Liver (tissue), 9 donors: Measurements from ENCODE around the gene ZMYND12. TPM values are rescaled to one million over a fixed set of nuclear protein-coding genes. Genes with fewer than 3 reads are reported as not detected.

ENCODE experiments used
- DNase-seq: peaks from one replicate; pipeline ENCODE4 v3.0.0-alpha.2; 2017; ENCODE audit warnings: low spot score
- H3K27ac ChIP-seq, 2 donors: one replicate each; pipeline ENCODE4 v1.7.0; 2013; ENCODE audit warnings: inconsistent platforms in 2 of 2, low read length in 2 of 2, control low read depth in 1 of 2, low read depth in 1 of 2, mild to moderate bottlenecking in 1 of 2
- H3K27me3 ChIP-seq, 4 donors: one replicate each; pipeline versions ENCODE4 v1.6.1 to v1.7.0; 2013; ENCODE audit warnings: low read length in 3 of 4, inconsistent platforms in 1 of 4, mild to moderate bottlenecking in 1 of 4, moderate library complexity in 1 of 4; ENCODE audit not compliant: control insufficient read depth in 4 of 4, insufficient read depth in 4 of 4
- H3K36me3 ChIP-seq, 4 donors: one replicate each; pipeline versions ENCODE4 v1.6.1 to v1.7.0; 2013; ENCODE audit warnings: low read length in 3 of 4, mild to moderate bottlenecking in 3 of 4, low read depth in 1 of 4, moderate library complexity in 1 of 4; ENCODE audit not compliant: control insufficient read depth in 4 of 4, insufficient read depth in 3 of 4
- H3K4me1 ChIP-seq, 4 donors: one replicate each; pipeline versions ENCODE4 v1.6.1 to v1.7.0; 2013; ENCODE audit warnings: low read length in 3 of 4, mild to moderate bottlenecking in 3 of 4, moderate library complexity in 1 of 4; ENCODE audit not compliant: control insufficient read depth in 4 of 4, insufficient read depth in 4 of 4
- H3K4me3 ChIP-seq, 3 donors: one replicate each; pipeline versions ENCODE4 v1.6.1 to v1.7.0; 2013; ENCODE audit warnings: low read length in 3 of 3, control low read depth in 1 of 3, low read depth in 1 of 3, mild to moderate bottlenecking in 1 of 3
- H3K9ac ChIP-seq, 2 donors: one replicate each; pipeline ENCODE4 v1.7.0; 2013; ENCODE audit warnings: low read length in 2 of 2, mild to moderate bottlenecking in 2 of 2, moderate library complexity in 2 of 2, control low read depth in 1 of 2, low read depth in 1 of 2
- H3K9me3 ChIP-seq, 4 donors: one replicate each; pipeline versions ENCODE4 v1.6.1 to v1.7.0; 2013; ENCODE audit warnings: low read length in 3 of 4; ENCODE audit not compliant: control insufficient read depth in 4 of 4
- EGR1 ChIP-seq, 2 donors: IDR thresholded peaks; 2 replicates each; pipeline ENCODE4 v1.6.1; 2016 to 2018; ENCODE audit warnings: antibody characterized with exemption in 2 of 2, low read depth in 2 of 2
- FOXA1 ChIP-seq: IDR thresholded peaks from 2 replicates; pipeline ENCODE4 v1.6.1; 2016; ENCODE audit warnings: antibody characterized with exemption
- FOXA2 ChIP-seq: IDR thresholded peaks from 2 replicates; pipeline ENCODE4 v1.6.1; 2016; ENCODE audit warnings: antibody characterized with exemption
- HNF4A ChIP-seq, 2 donors: conservative IDR thresholded peaks; 2 replicates each; pipeline ENCODE4 v1.6.1; 2016; ENCODE audit warnings: antibody characterized with exemption in 2 of 2, mild to moderate bottlenecking in 2 of 2
- HNF4G ChIP-seq: IDR thresholded peaks from 2 replicates; pipeline ENCODE4 v1.6.1; 2016; ENCODE audit warnings: antibody characterized with exemption
- JUND ChIP-seq, 2 donors: IDR thresholded peaks; 2 replicates each; pipeline ENCODE4 v1.6.1; 2016; ENCODE audit warnings: antibody characterized with exemption in 2 of 2
- RAD21 ChIP-seq, 2 donors: IDR thresholded peaks; 2 replicates each; pipeline ENCODE4 v1.6.1; 2016; ENCODE audit warnings: antibody characterized with exemption in 2 of 2, mild to moderate bottlenecking in 2 of 2
- SP1 ChIP-seq: IDR thresholded peaks from 2 replicates; pipeline ENCODE4 v1.6.1; 2018; ENCODE audit warnings: antibody characterized with exemption, mild to moderate bottlenecking
- YY1 ChIP-seq: IDR thresholded peaks from 2 replicates; pipeline ENCODE4 v1.6.1; 2016; ENCODE audit warnings: antibody characterized with exemption, mild to moderate bottlenecking
- WGBS: extraction: QIAGEN DNeasy Blood & Tissue Kit; methylation state at CpG from one replicate; pipeline ENCODE4 v1.1.7; 2013; 5-methylcytosine and 5-hydroxymethylcytosine counted together
- polyA plus RNA-seq, 2 donors: library from polyadenylated mRNA; stranded (reverse) in 1 of 2; unstranded in 1 of 2; fragments of 200-250 nt in 1 of 2; fragments of >200 nt in 1 of 2; fragmentation: Nextera tagmentation in 1 of 2; extraction: Ambion mirVana in 1 of 2; gene quantifications; one replicate each; pipeline versions ENCODE4 v1.2.1 to v1.2.3, GENCODE V29; 2013 to 2015
- total RNA-seq, 2 donors: library from RNA; depleted of rRNA; stranded (reverse); fragments of >200 nt; gene quantifications; one replicate each; pipeline ENCODE4 v1.2.3, GENCODE V29; 2014
- TF ChIP-seq, protein P1 (sequence below): fragments of 150-350 bp; IDR thresholded peaks from 2 replicates; pipeline ENCODE4 v1.5.1; 2017; ENCODE audit warnings: improper control_type of control experiment, low read depth, low read length; ENCODE audit not compliant: missing input control
- TF ChIP-seq, protein P2 (sequence below): IDR thresholded peaks from 2 replicates; pipeline ENCODE4 v1.6.1; 2016; ENCODE audit warnings: antibody characterized with exemption
- TF ChIP-seq, protein P3 (sequence below): IDR thresholded peaks from 2 replicates; pipeline ENCODE4 v1.6.1; 2016; ENCODE audit warnings: antibody characterized with exemption
- TF ChIP-seq, protein P4 (sequence below): IDR thresholded peaks from 2 replicates; pipeline ENCODE4 v1.6.1; 2016; ENCODE audit warnings: antibody characterized with exemption, mild to moderate bottlenecking
- donor health status: healthy.
- donor health status: healthy.
- donor health status: healthy.
- donor health status: healthy.
- donor health status: healthy.

ZMYND12 gene
- total and polyA plus RNA-seq, 4 donors: 1.3 to 3.0 (median 2.0) TPM

DNA sequence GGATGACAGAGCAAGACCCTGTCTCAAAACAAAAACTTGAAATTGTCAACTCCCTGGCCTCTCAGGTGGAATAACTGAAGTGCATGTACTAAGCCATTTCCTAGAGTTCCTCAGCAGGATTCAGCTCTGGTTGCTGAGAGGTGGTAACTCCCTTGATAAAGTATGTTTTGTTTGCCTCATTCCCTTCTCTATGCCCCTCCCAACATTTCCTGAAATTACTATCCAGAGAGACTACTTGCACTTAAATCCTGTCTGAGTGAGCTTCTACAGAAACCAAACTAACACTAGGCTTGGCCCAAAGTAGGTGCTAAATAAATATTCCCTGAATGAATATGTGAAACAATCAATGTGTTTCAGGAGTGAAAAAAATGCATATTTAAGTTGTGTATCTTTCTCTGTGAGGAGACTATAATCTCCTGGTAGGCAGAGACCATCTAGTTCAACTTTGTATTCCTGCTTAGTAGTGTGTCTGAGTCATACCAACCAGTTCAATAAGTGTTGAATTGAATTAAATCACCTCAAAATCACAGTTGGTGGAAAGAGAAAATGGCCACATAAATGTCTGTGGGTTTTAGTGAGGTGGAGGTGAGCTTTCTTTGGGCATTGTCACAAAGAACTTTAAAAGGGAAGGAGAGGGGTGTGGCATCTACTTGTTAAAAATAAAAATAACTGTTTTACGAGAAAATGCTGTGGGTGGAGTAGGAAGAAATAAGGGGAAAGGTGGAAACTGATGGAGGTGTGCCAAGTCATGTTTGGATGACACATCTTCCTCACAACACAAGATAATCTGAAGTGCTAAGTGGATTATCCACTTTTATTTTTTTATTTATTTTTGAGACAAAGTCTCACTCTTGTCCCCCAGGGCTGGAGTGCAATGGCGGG, 62.6 kb downstream of the ZMYND12 start:
- Histone ChIP-seq H3K9ac (no peak overlapping the region), H3K9me3 (no peaks in the 10 kb centered on the region), H3K27ac (no peak overlapping the region), H3K4me1 (no peaks in the 10 kb centered on the region), H3K4me3 (no peak overlapping the region), H3K36me3 (no peaks in the 10 kb centered on the region), H3K27me3 (no peaks in the 10 kb centered on the region)
- no peak for TF ChIP-seq SP1
- no peak for TF ChIP-seq FOXA1
- TF ChIP-seq HNF4A (conservative IDR thresholded peaks at IDR 0.05): no peak
- no peak for TF ChIP-seq HNF4G
- no peak for TF ChIP-seq YY1
- TF ChIP-seq, protein P1, sequence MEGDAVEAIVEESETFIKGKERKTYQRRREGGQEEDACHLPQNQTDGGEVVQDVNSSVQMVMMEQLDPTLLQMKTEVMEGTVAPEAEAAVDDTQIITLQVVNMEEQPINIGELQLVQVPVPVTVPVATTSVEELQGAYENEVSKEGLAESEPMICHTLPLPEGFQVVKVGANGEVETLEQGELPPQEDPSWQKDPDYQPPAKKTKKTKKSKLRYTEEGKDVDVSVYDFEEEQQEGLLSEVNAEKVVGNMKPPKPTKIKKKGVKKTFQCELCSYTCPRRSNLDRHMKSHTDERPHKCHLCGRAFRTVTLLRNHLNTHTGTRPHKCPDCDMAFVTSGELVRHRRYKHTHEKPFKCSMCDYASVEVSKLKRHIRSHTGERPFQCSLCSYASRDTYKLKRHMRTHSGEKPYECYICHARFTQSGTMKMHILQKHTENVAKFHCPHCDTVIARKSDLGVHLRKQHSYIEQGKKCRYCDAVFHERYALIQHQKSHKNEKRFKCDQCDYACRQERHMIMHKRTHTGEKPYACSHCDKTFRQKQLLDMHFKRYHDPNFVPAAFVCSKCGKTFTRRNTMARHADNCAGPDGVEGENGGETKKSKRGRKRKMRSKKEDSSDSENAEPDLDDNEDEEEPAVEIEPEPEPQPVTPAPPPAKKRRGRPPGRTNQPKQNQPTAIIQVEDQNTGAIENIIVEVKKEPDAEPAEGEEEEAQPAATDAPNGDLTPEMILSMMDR: no peak
- TF ChIP-seq, protein P2, sequence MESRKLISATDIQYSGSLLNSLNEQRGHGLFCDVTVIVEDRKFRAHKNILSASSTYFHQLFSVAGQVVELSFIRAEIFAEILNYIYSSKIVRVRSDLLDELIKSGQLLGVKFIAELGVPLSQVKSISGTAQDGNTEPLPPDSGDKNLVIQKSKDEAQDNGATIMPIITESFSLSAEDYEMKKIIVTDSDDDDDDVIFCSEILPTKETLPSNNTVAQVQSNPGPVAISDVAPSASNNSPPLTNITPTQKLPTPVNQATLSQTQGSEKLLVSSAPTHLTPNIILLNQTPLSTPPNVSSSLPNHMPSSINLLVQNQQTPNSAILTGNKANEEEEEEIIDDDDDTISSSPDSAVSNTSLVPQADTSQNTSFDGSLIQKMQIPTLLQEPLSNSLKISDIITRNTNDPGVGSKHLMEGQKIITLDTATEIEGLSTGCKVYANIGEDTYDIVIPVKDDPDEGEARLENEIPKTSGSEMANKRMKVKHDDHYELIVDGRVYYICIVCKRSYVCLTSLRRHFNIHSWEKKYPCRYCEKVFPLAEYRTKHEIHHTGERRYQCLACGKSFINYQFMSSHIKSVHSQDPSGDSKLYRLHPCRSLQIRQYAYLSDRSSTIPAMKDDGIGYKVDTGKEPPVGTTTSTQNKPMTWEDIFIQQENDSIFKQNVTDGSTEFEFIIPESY: no peak
- DNase-seq: no peak
- WGBS: 82% methylated on average over 2 of the region's 2 CpGs

DNA sequence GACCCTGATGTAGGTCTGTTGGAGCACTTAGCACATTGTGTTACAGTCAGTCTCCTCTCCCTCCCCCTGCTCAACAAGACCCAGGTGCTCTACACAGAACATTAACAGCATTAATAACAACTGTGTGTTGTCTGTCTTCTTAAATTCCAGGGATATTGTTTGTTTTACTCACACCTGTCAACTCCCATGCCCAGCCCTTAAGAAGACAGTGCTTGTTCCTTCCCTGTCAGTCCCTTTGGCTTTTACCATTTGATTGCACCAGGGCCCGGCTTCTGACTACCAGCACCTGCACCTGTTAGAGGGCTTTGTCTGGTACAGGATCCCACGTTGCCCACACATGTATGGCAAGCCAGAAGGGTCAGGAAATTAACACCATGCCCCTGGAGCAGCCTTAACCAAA, 63.6 kb downstream of the ZMYND12 start:
- Histone ChIP-seq H3K36me3 (no peaks in the 10 kb centered on the region), H3K9ac (no peak overlapping the region), H3K4me3 (no peak overlapping the region), H3K9me3 (no peaks in the 10 kb centered on the region), H3K27me3 (no peaks in the 10 kb centered on the region), H3K4me1 (no peaks in the 10 kb centered on the region), H3K27ac (no peak overlapping the region)
- 83% methylated on average over 2 of the region's 2 CpGs for WGBS
- DNase-seq: no peak
- TF ChIP-seq FOXA2 (no peak), YY1 (no peak), JUND (IDR thresholded peaks at IDR 0.05) (no peak), EGR1 (IDR thresholded peaks at IDR 0.05; ENCODE audit: low read depth in 2 of 2) (no peak), RAD21 (IDR thresholded peaks at IDR 0.05) (no peak), SP1 (no peak)
- TF ChIP-seq, protein P3, sequence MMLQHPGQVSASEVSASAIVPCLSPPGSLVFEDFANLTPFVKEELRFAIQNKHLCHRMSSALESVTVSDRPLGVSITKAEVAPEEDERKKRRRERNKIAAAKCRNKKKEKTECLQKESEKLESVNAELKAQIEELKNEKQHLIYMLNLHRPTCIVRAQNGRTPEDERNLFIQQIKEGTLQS: no peak
- TF ChIP-seq, protein P1: no peak
- TF ChIP-seq, protein P4, sequence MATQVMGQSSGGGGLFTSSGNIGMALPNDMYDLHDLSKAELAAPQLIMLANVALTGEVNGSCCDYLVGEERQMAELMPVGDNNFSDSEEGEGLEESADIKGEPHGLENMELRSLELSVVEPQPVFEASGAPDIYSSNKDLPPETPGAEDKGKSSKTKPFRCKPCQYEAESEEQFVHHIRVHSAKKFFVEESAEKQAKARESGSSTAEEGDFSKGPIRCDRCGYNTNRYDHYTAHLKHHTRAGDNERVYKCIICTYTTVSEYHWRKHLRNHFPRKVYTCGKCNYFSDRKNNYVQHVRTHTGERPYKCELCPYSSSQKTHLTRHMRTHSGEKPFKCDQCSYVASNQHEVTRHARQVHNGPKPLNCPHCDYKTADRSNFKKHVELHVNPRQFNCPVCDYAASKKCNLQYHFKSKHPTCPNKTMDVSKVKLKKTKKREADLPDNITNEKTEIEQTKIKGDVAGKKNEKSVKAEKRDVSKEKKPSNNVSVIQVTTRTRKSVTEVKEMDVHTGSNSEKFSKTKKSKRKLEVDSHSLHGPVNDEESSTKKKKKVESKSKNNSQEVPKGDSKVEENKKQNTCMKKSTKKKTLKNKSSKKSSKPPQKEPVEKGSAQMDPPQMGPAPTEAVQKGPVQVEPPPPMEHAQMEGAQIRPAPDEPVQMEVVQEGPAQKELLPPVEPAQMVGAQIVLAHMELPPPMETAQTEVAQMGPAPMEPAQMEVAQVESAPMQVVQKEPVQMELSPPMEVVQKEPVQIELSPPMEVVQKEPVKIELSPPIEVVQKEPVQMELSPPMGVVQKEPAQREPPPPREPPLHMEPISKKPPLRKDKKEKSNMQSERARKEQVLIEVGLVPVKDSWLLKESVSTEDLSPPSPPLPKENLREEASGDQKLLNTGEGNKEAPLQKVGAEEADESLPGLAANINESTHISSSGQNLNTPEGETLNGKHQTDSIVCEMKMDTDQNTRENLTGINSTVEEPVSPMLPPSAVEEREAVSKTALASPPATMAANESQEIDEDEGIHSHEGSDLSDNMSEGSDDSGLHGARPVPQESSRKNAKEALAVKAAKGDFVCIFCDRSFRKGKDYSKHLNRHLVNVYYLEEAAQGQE: no peak
- TF ChIP-seq, protein P2: no peak
